GM23248 (cell line): ENCODE measurements around the gene FOXJ2. TPM values are rescaled to one million over a fixed set of nuclear protein-coding genes. Genes with fewer than 3 reads are reported as not detected.
"Not testable (repeated sequence)": the region's sequence is repeated elsewhere in the genome, so short reads cannot be mapped to it uniquely, and the experiment has no call there.

Experiments
- DNase-seq: peaks from one replicate; pipeline ENCODE4 v3.0.0-alpha.2; 2015
- H2AFZ ChIP-seq: fragments of 200-600 bp; sonication (generic); 2 replicates; pipeline ENCODE4 v1.6.1; 2016; ENCODE audit warnings: antibody characterized with exemption
- H3F3A ChIP-seq: fragments of 200-600 bp; sonication (generic); 2 replicates; pipeline ENCODE4 v1.6.1; 2016; ENCODE audit warnings: mild to moderate bottlenecking, antibody characterized with exemption, mixed run types; ENCODE audit not compliant: insufficient read depth
- H3K27ac ChIP-seq: fragments of 200-600 bp; sonication (generic); 2 replicates; pipeline ENCODE4 v1.5.1; 2016; ENCODE audit warnings: mild to moderate bottlenecking
- H3K27me3 ChIP-seq: fragments of 200-600 bp; sonication (generic); replicated peaks from 2 replicates; pipeline ENCODE4 v1.6.1; 2016; ENCODE audit warnings: mild to moderate bottlenecking; ENCODE audit not compliant: insufficient read depth
- H3K36me3 ChIP-seq: fragments of 200-600 bp; sonication (generic); 2 replicates; pipeline ENCODE4 v1.6.1; 2016; ENCODE audit warnings: low read depth, mild to moderate bottlenecking
- H3K4me1 ChIP-seq: fragments of 200-600 bp; sonication (generic); 2 replicates; pipeline ENCODE4 v1.6.1; 2016; ENCODE audit warnings: mild to moderate bottlenecking; ENCODE audit not compliant: insufficient read depth
- H3K4me2 ChIP-seq: fragments of 200-600 bp; sonication (generic); one replicate; pipeline ENCODE4 v1.6.1; 2016; ENCODE audit warnings: mild to moderate bottlenecking; ENCODE audit not compliant: unreplicated experiment
- H3K4me3 ChIP-seq: fragments of 200-600 bp; sonication (generic); 2 replicates; pipeline ENCODE4 v1.5.1; 2016; ENCODE audit warnings: mild to moderate bottlenecking
- H3K79me2 ChIP-seq: fragments of 200-600 bp; sonication (generic); 2 replicates; pipeline ENCODE4 v1.6.1; 2016; ENCODE audit warnings: mild to moderate bottlenecking; ENCODE audit not compliant: insufficient read depth
- H3K9ac ChIP-seq: fragments of 200-600 bp; sonication (generic); 2 replicates; pipeline ENCODE4 v1.6.1; 2016; ENCODE audit warnings: mild to moderate bottlenecking
- H3K9me2 ChIP-seq: fragments of 200-600 bp; sonication (generic); 2 replicates; pipeline ENCODE4 v1.6.1; 2016; ENCODE audit warnings: mixed run types, mild to moderate bottlenecking, moderate library complexity; ENCODE audit not compliant: insufficient read depth
- H3K9me3 ChIP-seq: fragments of 200-600 bp; sonication (generic); one replicate; pipeline ENCODE4 v1.6.1; 2017; ENCODE audit warnings: low read depth
- H4K20me1 ChIP-seq: fragments of 200-600 bp; sonication (generic); 2 replicates; pipeline ENCODE4 v1.6.0; 2016; ENCODE audit not compliant: insufficient read depth
- EZH2 ChIP-seq: fragments of 200-600 bp; sonication (generic); IDR thresholded peaks from 2 replicates; pipeline ENCODE4 v1.6.1; 2018; ENCODE audit warnings: antibody characterized with exemption, mild to moderate bottlenecking; ENCODE audit not compliant: insufficient read depth, poor library complexity, severe bottlenecking
- EZH2phosphoT487 ChIP-seq: fragments of 200-600 bp; sonication (generic); IDR thresholded peaks from 2 replicates; pipeline ENCODE4 v1.6.1; 2018; ENCODE audit warnings: antibody characterized with exemption, moderate library complexity, mild to moderate bottlenecking, low read depth; ENCODE audit not compliant: insufficient read depth
- WGBS, 2 experiments: methylation state at CpG; one replicate each; pipeline ENCODE4 v1.1.6; 2015 to 2017; ENCODE audit warnings: low lambda C conversion rate in 2 of 2, low coverage in 1 of 2; ENCODE audit errors: missing lambda C conversion rate in 2 of 2; 5-methylcytosine and 5-hydroxymethylcytosine counted together
- in situ Hi-C: fragments of 300-500 bp; cut with MboI; formaldehyde crosslinking; loops from 2 replicates; pipeline ENCODE4 v1.15.0; 2020
- polyA plus RNA-seq: library from polyadenylated mRNA; unstranded; fragments of >200 nt; fragmentation: Nextera tagmentation; extraction: Ambion mirVana; gene quantifications from 2 replicates; pipeline ENCODE4 v1.2.1, GENCODE V29; 2016
- total RNA-seq: library from RNA; depleted of rRNA; stranded (reverse); fragments of >200 nt; shearing (Covaris generic); gene quantifications from 2 replicates; pipeline ENCODE4 v1.2.3, GENCODE V29; 2014

The FOXJ2 gene
- total and polyA plus RNA-seq, 2 experiments from 2014 or later = 11.0 to 11.6 TPM

- no peaks in the 10 kb centered on the region for H3K79me2 ChIP-seq
- no peaks in the 10 kb centered on the region for H3K27me3 ChIP-seq
- in situ Hi-C loops = no loop called here
- WGBS, 2 experiments = 1% methylated on average over 27 of the region's 27 CpGs
- H2AFZ ChIP-seq = peak overlapping the region; percentile 90
- peak overlapping the region; percentile 99 for H3K27ac ChIP-seq
- H3K9ac ChIP-seq = peak overlapping the region; percentile 97
- peak overlapping the region; percentile 77 for H3K4me3 ChIP-seq
- peak; percentile 99 for DNase-seq
- H3K9me2 ChIP-seq = no peaks in the 10 kb centered on the region
- no peaks in the 10 kb centered on the region for H3K36me3 ChIP-seq
- H4K20me1 ChIP-seq = no peaks in the 10 kb centered on the region
- H3F3A ChIP-seq = no peaks in the 10 kb centered on the region
- H3K9me3 ChIP-seq = no peaks in the 10 kb centered on the region
- H3K4me1 ChIP-seq = no peaks in the 10 kb centered on the region; the same call in 1 of the 2 replicates
- TF ChIP-seq EZH2phosphoT487 = no peak
- no peak for TF ChIP-seq EZH2
- peak overlapping the region; percentile 91 for H3K4me2 ChIP-seq
Measured at GRCh38 chr12:8026291-8026900, 6.1 kb upstream of the FOXJ2 start.

- TF ChIP-seq EZH2phosphoT487 (no peak), EZH2 (no peak)
- no peaks in the 10 kb centered on the region for H4K20me1 ChIP-seq
- peaks cover 4% of the 10 kb centered on the region for H3K4me1 ChIP-seq
- no peaks in the 10 kb centered on the region for H3K27me3 ChIP-seq
- WGBS, 2 experiments = 63 to 64% methylated on average over 5 of the region's 5 CpGs
- peak overlapping the region; percentile 77 for H3K4me3 ChIP-seq
- no peaks in the 10 kb centered on the region for H3K36me3 ChIP-seq
- H3F3A ChIP-seq = no peaks in the 10 kb centered on the region
- no peak for DNase-seq
- peaks cover 1% of the 10 kb centered on the region for H3K79me2 ChIP-seq
- peak overlapping the region; percentile 97 for H3K9ac ChIP-seq
- H3K4me2 ChIP-seq = no peak overlapping the region
- in situ Hi-C loops = no loop called here
- H3K9me2 ChIP-seq = no peaks in the 10 kb centered on the region
- H3K9me3 ChIP-seq = no peaks in the 10 kb centered on the region
- peak overlapping the region; percentile 77 for H2AFZ ChIP-seq
- H3K27ac ChIP-seq = no peak overlapping the region
Measured at GRCh38 chr12:8027856-8028255, 4.7 kb upstream of the FOXJ2 start.

GRCh38 chr12:8028267-8028666 lies 4.2 kb upstream of the FOXJ2 start:
- H3K27me3 ChIP-seq = no peaks in the 10 kb centered on the region
- no peaks in the 10 kb centered on the region for H3K9me2 ChIP-seq
- in situ Hi-C loops = no loop called here
- H3F3A ChIP-seq = no peaks in the 10 kb centered on the region
- H3K9me3 ChIP-seq = no peaks in the 10 kb centered on the region
- no peak overlapping the region for H3K9ac ChIP-seq
- no peaks in the 10 kb centered on the region for H4K20me1 ChIP-seq
- WGBS, 2 experiments = 94 to 95% methylated on average over 15 of the region's 15 CpGs
- H3K36me3 ChIP-seq = no peaks in the 10 kb centered on the region
- peaks cover 6% of the 10 kb centered on the region for H3K79me2 ChIP-seq
- peak overlapping the region; percentile 77; the same call in 1 of the 2 replicates for H2AFZ ChIP-seq
- H3K4me1 ChIP-seq = peaks cover 4% of the 10 kb centered on the region
- no peak overlapping the region for H3K4me2 ChIP-seq
- H3K27ac ChIP-seq = no peak overlapping the region
- TF ChIP-seq EZH2phosphoT487 (no peak), EZH2 (no peak)
- DNase-seq = no peak
- no peak overlapping the region for H3K4me3 ChIP-seq

DNA sequence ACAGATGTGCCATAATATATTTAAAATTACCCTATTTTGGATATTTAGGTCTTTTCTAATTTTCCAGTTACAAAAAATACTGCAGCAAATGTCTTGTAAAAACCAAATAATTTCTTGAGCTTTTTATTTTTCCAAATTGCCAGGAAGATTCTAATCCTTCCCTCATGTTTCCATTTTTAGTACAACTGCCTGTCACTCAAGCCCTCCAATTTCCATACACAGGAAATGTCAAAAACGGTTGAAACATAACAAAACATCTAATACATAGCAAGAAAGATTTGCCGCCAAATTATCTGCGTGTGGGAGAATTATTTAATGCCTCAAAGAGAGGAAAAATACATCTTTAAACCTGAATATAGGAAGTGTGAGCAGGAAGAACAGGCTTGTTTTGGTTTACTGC lies 2.3 kb upstream of the FOXJ2 start:
- no peak overlapping the region for H3K27ac ChIP-seq
- H3F3A ChIP-seq = peaks cover 17% of the 10 kb centered on the region
- TF ChIP-seq EZH2phosphoT487 (no peak), EZH2 (no peak)
- no peak for DNase-seq
- H4K20me1 ChIP-seq = no peaks in the 10 kb centered on the region
- in situ Hi-C loops = no loop called here
- no peaks in the 10 kb centered on the region for H3K9me3 ChIP-seq
- peaks cover 17% of the 10 kb centered on the region for H3K4me1 ChIP-seq
- H2AFZ ChIP-seq = no peak overlapping the region
- H3K36me3 ChIP-seq = no peaks in the 10 kb centered on the region
- no peak overlapping the region for H3K9ac ChIP-seq
- H3K4me2 ChIP-seq = no peak overlapping the region
- H3K9me2 ChIP-seq = no peaks in the 10 kb centered on the region
- WGBS, 2 experiments = 84 to 86% methylated on average over 3 of the region's 3 CpGs
- no peaks in the 10 kb centered on the region for H3K27me3 ChIP-seq
- peaks cover 25% of the 10 kb centered on the region for H3K79me2 ChIP-seq
- no peak overlapping the region for H3K4me3 ChIP-seq

DNA sequence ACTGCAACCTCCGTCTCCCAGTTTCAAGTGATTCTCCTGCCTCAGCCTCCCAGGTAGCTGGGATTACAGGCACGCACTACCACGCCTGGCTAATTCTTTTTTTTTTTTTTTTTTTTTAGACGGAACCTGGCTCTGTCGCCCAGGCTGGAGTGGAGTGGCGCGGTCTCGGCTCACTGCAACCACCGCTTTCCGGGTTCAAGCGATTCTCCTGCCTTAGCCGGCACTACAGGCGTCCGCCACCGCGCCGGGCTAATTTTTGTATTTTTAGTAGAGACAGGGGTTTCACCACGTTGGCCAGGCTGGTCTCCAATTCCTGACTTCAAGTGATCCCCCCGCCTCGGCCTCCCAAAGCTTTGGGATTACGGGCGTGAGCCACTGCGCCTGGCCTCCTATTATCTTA lies 1.5 kb upstream of the FOXJ2 start:
- in situ Hi-C loops = not testable (repeated sequence)

More for the DNA sequence above, 1.5 kb upstream of the FOXJ2 start:
- not testable (repeated sequence) for H2AFZ ChIP-seq, H3K4me3 ChIP-seq, DNase-seq, H3K27me3 ChIP-seq, H4K20me1 ChIP-seq, H3K27ac ChIP-seq, H3K36me3 ChIP-seq, H3K9me3 ChIP-seq, H3K4me2 ChIP-seq, H3K9ac ChIP-seq, H3K9me2 ChIP-seq
- Histone ChIP-seq H3K4me1 (peaks cover 24% of the 10 kb centered on the region), H3K79me2 (peaks cover 33% of the 10 kb centered on the region), H3F3A (peaks cover 26% of the 10 kb centered on the region)
- WGBS, 2 experiments = 96 to 98% methylated on average over 22 to 23 of the region's 23 CpGs
